Endothelial cell of umbilical vein (primary cell): ENCODE results near the gene UVRAG.

Source experiments
- CTCF ChIP-seq, 2 donors: IDR thresholded peaks; 1 replicate in 1 of 2; 2 replicates in 1 of 2; pipeline ENCODE4 v1.5.1; 2011; ENCODE audit warnings: low read length in 2 of 2, mild to moderate bottlenecking in 2 of 2, moderate library complexity in 2 of 2, control low read depth in 1 of 2, inconsistent platforms in 1 of 2, low read depth in 1 of 2; ENCODE audit not compliant: insufficient read depth in 1 of 2; ENCODE audit errors: extremely low read depth in 1 of 2
- EZH2 ChIP-seq: IDR thresholded peaks from 2 replicates; pipeline ENCODE4 v1.6.1; 2012; ENCODE audit warnings: borderline replicate concordance, low read depth, mild to moderate bottlenecking, moderate library complexity, low read length, inconsistent platforms; ENCODE audit not compliant: severe bottlenecking
- GATA2 ChIP-seq: IDR thresholded peaks from 2 replicates; pipeline ENCODE4 v1.7.0; 2011; ENCODE audit warnings: low read depth, mild to moderate bottlenecking, moderate library complexity, mixed read lengths, low read length; ENCODE audit not compliant: insufficient read length, insufficient read depth
- POLR2A ChIP-seq: IDR thresholded peaks from 2 replicates; pipeline ENCODE4 v1.6.1; 2012; ENCODE audit warnings: low read depth, mild to moderate bottlenecking, control low read depth, low read length
- POLR2AphosphoS5 ChIP-seq: IDR thresholded peaks from 2 replicates; pipeline ENCODE4 v1.6.1; 2012; ENCODE audit warnings: low read depth, mild to moderate bottlenecking, control low read depth, low read length, moderate library complexity; ENCODE audit not compliant: insufficient read depth

- TF ChIP-seq EZH2, result no peak
- no peak for TF ChIP-seq POLR2AphosphoS5
- no peak for TF ChIP-seq GATA2
- TF ChIP-seq CTCF (IDR thresholded peaks at IDR 0.05; ENCODE audit: extremely low read depth in 1 of 2, insufficient read depth in 1 of 2, low read depth in 1 of 2, low read length in 2 of 2), result peak; percentile 95 to 99
- no peak for TF ChIP-seq POLR2A
These were observed 337.2 kb downstream of the UVRAG start for GRCh38 chr11:76152086-76152681.
